Endodermal cell (in vitro differentiated cells): Measurements from ENCODE around the gene CFAP92. TPM values are rescaled to one million over a fixed set of nuclear protein-coding genes. Genes with fewer than 3 reads are reported as not detected.

Experiments
- DNase-seq: peaks from one replicate; pipeline ENCODE4 v3.0.0-alpha.2; 2017
- H3K27ac ChIP-seq: 2 replicates; pipeline ENCODE4 v1.5.1; 2013; ENCODE audit warnings: mild to moderate bottlenecking, low read depth, low read length, moderate library complexity
- H3K27me3 ChIP-seq: 2 replicates; pipeline ENCODE4 v1.6.1; 2013; ENCODE audit warnings: mild to moderate bottlenecking, low read length, moderate library complexity; ENCODE audit not compliant: insufficient read depth, control insufficient read depth, poor library complexity, severe bottlenecking
- H3K36me3 ChIP-seq: 2 replicates; pipeline ENCODE4 v1.7.0; 2013; ENCODE audit warnings: mild to moderate bottlenecking, low read length, moderate library complexity; ENCODE audit not compliant: control insufficient read depth, insufficient read depth
- H3K4me1 ChIP-seq: one replicate; pipeline ENCODE4 v1.7.0; 2013; ENCODE audit warnings: low read length; ENCODE audit not compliant: control insufficient read depth, insufficient read depth
- H3K4me3 ChIP-seq: 2 replicates; pipeline ENCODE4 v1.5.1; 2013; ENCODE audit warnings: mild to moderate bottlenecking, low read length, moderate library complexity
- H3K9ac ChIP-seq: 2 replicates; pipeline ENCODE4 v1.6.1; 2013; ENCODE audit warnings: mild to moderate bottlenecking, low read length, moderate library complexity; ENCODE audit not compliant: poor library complexity, severe bottlenecking; ENCODE audit errors: extremely low read depth
- H3K9me3 ChIP-seq: 2 replicates; pipeline ENCODE4 v1.6.1; 2013; ENCODE audit warnings: mild to moderate bottlenecking, low read length, moderate library complexity; ENCODE audit not compliant: control insufficient read depth
- H3K27ac Mint-ChIP-seq: 2 replicates; pipeline ENCODE4 v1.8.0; 2020; ENCODE audit warnings: mixed read lengths
- H3K27me3 Mint-ChIP-seq: 2 replicates; pipeline ENCODE4 v1.8.0; 2021; ENCODE audit warnings: mild to moderate bottlenecking, mixed read lengths; ENCODE audit not compliant: insufficient read depth
- H3K36me3 Mint-ChIP-seq: 2 replicates; pipeline ENCODE4 v1.8.0; 2020; ENCODE audit warnings: low read depth, mixed read lengths
- H3K4me1 Mint-ChIP-seq: 2 replicates; pipeline ENCODE4 v1.8.0; 2020; ENCODE audit warnings: mixed read lengths
- H3K4me3 Mint-ChIP-seq: 2 replicates; pipeline ENCODE4 v1.8.0; 2020; ENCODE audit warnings: mild to moderate bottlenecking, moderate library complexity, mixed read lengths
- H3K9me3 Mint-ChIP-seq: 2 replicates; pipeline ENCODE4 v1.8.0; 2020; ENCODE audit warnings: mild to moderate bottlenecking, mixed read lengths
- CTCF ChIP-seq: fragments of 200-600 bp; sonication (generic); conservative IDR thresholded peaks from 2 replicates; pipeline ENCODE4 v1.5.0; 2021; ENCODE audit warnings: antibody characterized with exemption, mild to moderate bottlenecking
- WGBS, 2 experiments: methylation state at CpG; one replicate each; pipeline versions ENCODE4 v1.1.5 to v1.1.7; 2013; ENCODE audit warnings: missing lambda C conversion rate in 2 of 2, mixed read lengths in 1 of 2; ENCODE audit not compliant: insufficient coverage in 1 of 2, insufficient read length in 1 of 2; 5-methylcytosine and 5-hydroxymethylcytosine counted together
- total RNA-seq, 2 donors: library from RNA; stranded (reverse); fragmentation: NEBNext Ultra II Directional in 1 of 2; extraction: Animal tissue kit (Norgen Biotek cat#: 25700) in 1 of 2; gene quantifications; 2 replicates in 1 of 2; 3 replicates in 1 of 2; pipeline ENCODE4 v1.2.1, GENCODE V29; 2021

Gene CFAP92
- total RNA-seq, 2 donors from 2014 or later: 1.3 to 3.0 TPM

- Mint-ChIP-seq H3K27me3 (peaks cover 3% of the 10 kb centered on the region), H3K9me3 (peaks cover 4% of the 10 kb centered on the region), H3K36me3 (no peaks in the 10 kb centered on the region), H3K4me1 (peaks cover 10% of the 10 kb centered on the region), H3K4me3 (no peak overlapping the region), H3K27ac (no peak overlapping the region)
- peak; percentile 76 for DNase-seq
- Histone ChIP-seq H3K27me3 (no peaks in the 10 kb centered on the region), H3K4me3 (no peak overlapping the region), H3K27ac (no peak overlapping the region), H3K4me1 (no peaks in the 10 kb centered on the region), H3K9ac (no peak overlapping the region), H3K9me3 (peaks cover 4% of the 10 kb centered on the region), H3K36me3 (no peaks in the 10 kb centered on the region)
- TF ChIP-seq CTCF: no peak
- WGBS, 2 experiments: 86 to 100% methylated on average over 3 to 4 of the region's 6 CpGs
Measured at GRCh38 chr3:129034642-129035041, 40.8 kb upstream of the CFAP92 start.

- H3K9me3 Mint-ChIP-seq: peaks cover 4% of the 10 kb centered on the region
- no peak overlapping the region for H3K4me3 Mint-ChIP-seq
Measured at GRCh38 chr3:129033633-129034321, 39.9 kb upstream of the CFAP92 start.

GRCh38 chr3:129033151-129033550 lies 39.3 kb upstream of the CFAP92 start:
- no peaks in the 10 kb centered on the region for H3K36me3 ChIP-seq
- H3K4me1 Mint-ChIP-seq: no peaks in the 10 kb centered on the region
- peaks cover 4% of the 10 kb centered on the region for H3K9me3 Mint-ChIP-seq
- H3K4me3 Mint-ChIP-seq: no peak overlapping the region
- 95 to 100% methylated on average over 1 to 7 of the region's 7 CpGs for WGBS, 2 experiments
- no peaks in the 10 kb centered on the region for H3K36me3 Mint-ChIP-seq
- H3K4me3 ChIP-seq: no peak overlapping the region
- peaks cover 15% of the 10 kb centered on the region for H3K27me3 Mint-ChIP-seq
- no peak overlapping the region for H3K27ac ChIP-seq
- no peaks in the 10 kb centered on the region for H3K27me3 ChIP-seq
- no peak overlapping the region for H3K27ac Mint-ChIP-seq
- no peak for TF ChIP-seq CTCF
- no peaks in the 10 kb centered on the region for H3K4me1 ChIP-seq
- H3K9me3 ChIP-seq: peaks cover 4% of the 10 kb centered on the region
- no peak overlapping the region for H3K9ac ChIP-seq
- DNase-seq: no peak

More at GRCh38 chr3:129033633-129034321, 39.9 kb upstream of the CFAP92 start:
- TF ChIP-seq CTCF: no peak
- no peak overlapping the region for H3K9ac ChIP-seq
- 92 to 96% methylated on average over 9 to 12 of the region's 12 CpGs for WGBS, 2 experiments
- H3K36me3 Mint-ChIP-seq: no peaks in the 10 kb centered on the region
- H3K27me3 Mint-ChIP-seq: peaks cover 8% of the 10 kb centered on the region
- no peaks in the 10 kb centered on the region for H3K4me1 ChIP-seq
- no peak overlapping the region for H3K4me3 ChIP-seq
- H3K27me3 ChIP-seq: no peaks in the 10 kb centered on the region
- no peak overlapping the region for H3K27ac ChIP-seq
- DNase-seq: no peak
- H3K4me1 Mint-ChIP-seq: peaks cover 4% of the 10 kb centered on the region
- H3K27ac Mint-ChIP-seq: no peak overlapping the region
- no peaks in the 10 kb centered on the region for H3K36me3 ChIP-seq
- peaks cover 4% of the 10 kb centered on the region for H3K9me3 ChIP-seq
